K562 (cell line): ENCODE measurements around the gene BNIP2. TPM values are rescaled to one million over a fixed set of nuclear protein-coding genes. Genes with fewer than 3 reads are reported as not detected.
A peak's percentile ranks its signal among the peaks of the same experiment; 100 is the strongest.

Experiments used
- ATF4 ChIP-seq: fragments of 450-650 bp; formaldehyde crosslinking; IDR thresholded peaks from 2 replicates; pipeline ENCODE4 v1.4.0; 2022; ENCODE audit warnings: mild to moderate bottlenecking, moderate library complexity
- E2F6 ChIP-seq, 2 experiments: IDR thresholded peaks; 2 replicates each; pipeline ENCODE4 v1.6.1; 2011; ENCODE audit warnings: borderline replicate concordance in 1 of 2, control low read depth in 1 of 2, low read depth in 1 of 2, low read length in 1 of 2, mild to moderate bottlenecking in 1 of 2, mixed read lengths in 1 of 2, moderate library complexity in 1 of 2; ENCODE audit not compliant: insufficient read depth in 1 of 2, insufficient read length in 1 of 2, poor library complexity in 1 of 2, severe bottlenecking in 1 of 2; ENCODE audit errors: extremely low read depth in 1 of 2
- HDAC2 ChIP-seq: fragments of 450-650 bp; IDR thresholded peaks from 2 replicates; pipeline ENCODE4 v1.6.1; 2016; ENCODE audit warnings: mild to moderate bottlenecking
- KDM5B ChIP-seq: fragments of 200-600 bp; sonication (generic); IDR thresholded peaks from 2 replicates; pipeline ENCODE4 v1.6.1; 2012; ENCODE audit warnings: low read depth, mild to moderate bottlenecking, moderate library complexity, low read length, control low read depth, inconsistent platforms; ENCODE audit not compliant: insufficient replicate concordance
- MLX ChIP-seq, 2 experiments: fragments of 450-650 bp in 1 of 2; sonication (generic) in 1 of 2; formaldehyde crosslinking; conservative IDR thresholded peaks; 2 replicates each; pipeline versions ENCODE4 v1.4.0 to v1.8.1; 2020 to 2022; ENCODE audit warnings: mild to moderate bottlenecking in 1 of 2, missing genetic modification reagents in 1 of 2
- POLR2B ChIP-seq: fragments of 450-650 bp; IDR thresholded peaks from 2 replicates; pipeline ENCODE4 v1.6.1; 2018; ENCODE audit warnings: low read depth; ENCODE audit not compliant: partially characterized antibody
- ZBTB40 ChIP-seq, 2 experiments: fragments of 450-650 bp in 1 of 2; sonication (generic) in 1 of 2; formaldehyde crosslinking in 1 of 2; IDR thresholded peaks; 2 replicates each; pipeline versions ENCODE4 v1.7.1 to v1.9.0; 2016 to 2022; ENCODE audit warnings: inconsistent platforms in 1 of 2, mild to moderate bottlenecking in 1 of 2, missing genetic modification reagents in 1 of 2
- ZNF121 ChIP-seq: sonication (generic); formaldehyde crosslinking; conservative IDR thresholded peaks from 2 replicates; pipeline ENCODE4 v1.8.0; 2022; ENCODE audit warnings: missing genetic modification reagents
- ZNF512 ChIP-seq: IDR thresholded peaks from 2 replicates; pipeline ENCODE4 v1.6.1; 2016; ENCODE audit warnings: missing genetic modification characterization, missing compliant biosample characterization
- polyA plus RNA-seq, 8 experiments: library from polyadenylated mRNA; depleted of rRNA in 4 of 8; stranded (reverse) in 5 of 8; unstranded in 3 of 8; fragments of >200 nt; fragmentation: Nextera tagmentation in 2 of 8; fragmentation: Illumina TruSeq in 1 of 8; extraction: Ambion mirVana in 2 of 8; extraction: Trizol in 1 of 8; gene quantifications; 2 replicates each; pipeline versions ENCODE4 v1.2.1 to v1.2.3, GENCODE V29; 2011 to 2014; ENCODE audit warnings: inconsistent platforms in 1 of 8, missing spikeins in 1 of 8
- total RNA-seq, 7 experiments: library from RNA; depleted of rRNA in 6 of 7; stranded (reverse); fragments of >200 nt in 6 of 7; fragmentation: Illumina TruSeq in 2 of 7; extraction: Trizol in 2 of 7; gene quantifications; 2 replicates each; pipeline versions ENCODE4 v1.2.1 to v1.2.3, GENCODE V29; 2011 to 2021; ENCODE audit warnings: low replicate concordance in 1 of 7

The BNIP2 gene
- total and polyA plus RNA-seq, 9 of the 15 experiments (the other 6 are each of a cell fraction or from before 2014, with no cell fraction given): 19.6 to 88.0 (median 52.5) TPM

- TF ChIP-seq ZBTB40 (IDR thresholded peaks at IDR 0.05): peak; percentile 97
- TF ChIP-seq ZBTB40 (CRISPR knock-in tag; IDR thresholded peaks at IDR 0.05): no peak
- peak in 1 of 2 experiments; percentile 47 for TF ChIP-seq E2F6 (IDR thresholded peaks at IDR 0.05; ENCODE audit: borderline replicate concordance in 1 of 2, extremely low read depth in 1 of 2, insufficient read depth in 1 of 2, insufficient read length in 1 of 2, low read depth in 1 of 2, low read length in 1 of 2, poor library complexity in 1 of 2, severe bottlenecking in 1 of 2)
- TF ChIP-seq MLX (CRISPR knock-in tag; conservative IDR thresholded peaks at IDR 0.05): 0 out of 4 replicates have a peak, but pooled peaks of 1 of the 2 experiments have one; percentile 22
- no peak; the same call in 1 of the 2 replicates for TF ChIP-seq HDAC2
- TF ChIP-seq ZNF512: no peak
- peak; percentile 58 for TF ChIP-seq POLR2B
- no peak for TF ChIP-seq ATF4
- no peak for TF ChIP-seq ZNF121 (CRISPR knock-in tag)
- peak; percentile 78 for TF ChIP-seq KDM5B
Observed at GRCh38 chr15:59688782-59689625, at the start of gene BNIP2 (continued).
